Trophoblast cell (in vitro differentiated cells and primary cell): Measurements from ENCODE around the gene ANKRD16.

Experiments used
- DNase-seq, 2 donors: peaks; one replicate each; pipeline ENCODE4 v3.0.0-alpha.2; 2016
- H2AFZ ChIP-seq: 2 replicates; pipeline ENCODE4 v1.6.1; 2013; ENCODE audit warnings: low read length, moderate library complexity, mild to moderate bottlenecking; ENCODE audit not compliant: insufficient read depth, poor library complexity
- H2AK5ac ChIP-seq: 2 replicates; pipeline ENCODE4 v1.6.1; 2013; ENCODE audit warnings: mild to moderate bottlenecking, low read length
- H2BK120ac ChIP-seq: 2 replicates; pipeline ENCODE4 v1.6.1; 2013; ENCODE audit warnings: low read length, mild to moderate bottlenecking, moderate library complexity; ENCODE audit not compliant: insufficient read depth, poor library complexity
- H2BK12ac ChIP-seq: 2 replicates; pipeline ENCODE4 v1.6.1; 2013; ENCODE audit warnings: mild to moderate bottlenecking, low read length, moderate library complexity
- H2BK5ac ChIP-seq: 2 replicates; pipeline ENCODE4 v1.6.1; 2013; ENCODE audit warnings: low read length, low read depth, moderate library complexity, mild to moderate bottlenecking; ENCODE audit not compliant: poor library complexity
- H3K14ac ChIP-seq: 2 replicates; pipeline ENCODE4 v1.6.1; 2013; ENCODE audit warnings: mild to moderate bottlenecking, low read length
- H3K18ac ChIP-seq: 2 replicates; pipeline ENCODE4 v1.6.1; 2013; ENCODE audit warnings: mild to moderate bottlenecking, low read length
- H3K23ac ChIP-seq: 2 replicates; pipeline ENCODE4 v1.6.1; 2013; ENCODE audit warnings: low read length
- H3K27ac ChIP-seq: 2 replicates; pipeline ENCODE4 v1.5.1; 2013; ENCODE audit warnings: low read depth, mild to moderate bottlenecking, inconsistent platforms, low read length, moderate library complexity
- H3K27me3 ChIP-seq: 2 replicates; pipeline ENCODE4 v1.6.1; 2013; ENCODE audit warnings: inconsistent platforms, mild to moderate bottlenecking, low read length, moderate library complexity; ENCODE audit not compliant: insufficient read depth
- H3K36me3 ChIP-seq, 2 experiments: 1 replicate in 1 of 2; 2 replicates in 1 of 2; pipeline ENCODE4 v1.6.1; 2013; ENCODE audit warnings: low read length in 2 of 2, mild to moderate bottlenecking in 2 of 2, moderate library complexity in 1 of 2; ENCODE audit not compliant: insufficient read depth in 2 of 2, control insufficient read depth in 1 of 2
- H3K4ac ChIP-seq: 2 replicates; pipeline ENCODE4 v1.6.1; 2013; ENCODE audit warnings: low read depth, mild to moderate bottlenecking, low read length, moderate library complexity
- H3K4me1 ChIP-seq, 2 experiments: 1 replicate in 1 of 2; 2 replicates in 1 of 2; pipeline ENCODE4 v1.6.1; 2013; ENCODE audit warnings: low read length in 2 of 2, mild to moderate bottlenecking in 2 of 2, moderate library complexity in 1 of 2; ENCODE audit not compliant: insufficient read depth in 2 of 2, control insufficient read depth in 1 of 2
- H3K4me2 ChIP-seq: 2 replicates; pipeline ENCODE4 v1.6.1; 2013; ENCODE audit warnings: inconsistent platforms, mild to moderate bottlenecking, low read length, moderate library complexity
- H3K4me3 ChIP-seq: 2 replicates; pipeline ENCODE4 v1.5.1; 2013; ENCODE audit warnings: mild to moderate bottlenecking, low read depth, low read length, inconsistent platforms
- H3K79me1 ChIP-seq: one replicate; pipeline ENCODE4 v1.6.1; 2013; ENCODE audit warnings: low read length
- H3K79me2 ChIP-seq: 2 replicates; pipeline ENCODE4 v1.6.1; 2013; ENCODE audit warnings: low read length, mild to moderate bottlenecking; ENCODE audit not compliant: control insufficient read depth, insufficient read depth, poor library complexity
- H3K9ac ChIP-seq: 2 replicates; pipeline ENCODE4 v1.6.1; 2013; ENCODE audit warnings: mild to moderate bottlenecking, low read length
- H3K9me3 ChIP-seq: 2 replicates; pipeline ENCODE4 v1.6.1; 2013; ENCODE audit warnings: low read depth, mild to moderate bottlenecking, control low read depth, inconsistent platforms, low read length; ENCODE audit not compliant: insufficient read depth
- H4K12ac ChIP-seq: 2 replicates; pipeline ENCODE4 v1.6.1; 2013; ENCODE audit warnings: low read depth, mild to moderate bottlenecking, low read length, moderate library complexity
- H4K8ac ChIP-seq: 2 replicates; pipeline ENCODE4 v1.6.1; 2013; ENCODE audit warnings: low read depth, mild to moderate bottlenecking, low read length, moderate library complexity
- H4K91ac ChIP-seq: one replicate; pipeline ENCODE4 v1.6.1; 2013; ENCODE audit warnings: low read depth, mild to moderate bottlenecking, low read length, moderate library complexity
- whole genome bisulfite sequencing: extraction: QIAGEN DNeasy Blood & Tissue Kit; methylation state at CpG from one replicate; pipeline ENCODE4 v1.1.7; 2013; ENCODE audit warnings: missing lambda C conversion rate; ENCODE audit not compliant: insufficient read length, insufficient coverage; ENCODE audit errors: extremely low coverage; 5-methylcytosine and 5-hydroxymethylcytosine counted together

ANKRD16 gene

DNA sequence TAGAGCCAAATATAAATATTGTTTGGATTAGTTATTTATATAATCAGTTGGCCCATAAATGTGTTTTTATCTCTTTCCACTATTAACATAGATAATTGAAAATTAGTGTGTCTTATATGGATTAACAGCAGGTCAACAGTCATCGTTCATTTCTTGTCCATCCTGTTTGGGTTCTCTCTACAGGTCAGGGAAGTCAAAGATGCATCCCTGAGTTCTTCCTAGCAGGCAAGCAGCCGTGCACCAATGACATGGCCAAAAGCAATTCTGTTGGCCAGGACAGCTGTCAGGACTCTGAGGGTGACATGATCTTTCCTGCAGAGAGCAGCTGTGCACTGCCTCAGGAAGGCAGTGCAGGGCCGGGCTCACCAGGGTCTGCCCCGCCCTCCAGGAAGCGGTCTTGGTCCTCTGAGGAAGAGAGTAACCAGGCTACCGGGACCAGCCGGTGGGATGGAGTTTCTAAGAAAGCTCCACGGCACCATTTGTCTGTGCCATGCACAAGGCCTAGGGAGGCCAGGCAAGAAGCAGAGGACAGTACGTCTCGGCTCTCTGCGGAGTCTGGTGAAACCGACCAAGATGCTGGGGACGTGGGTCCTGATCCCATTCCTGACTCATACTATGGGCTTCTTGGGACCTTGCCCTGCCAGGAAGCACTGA, 16.3 kb upstream of the ANKRD16 start:
- Histone ChIP-seq H3K79me2 (no peaks in the 10 kb centered on the region), H3K9me3 (no peaks in the 10 kb centered on the region), H2BK5ac (no peak overlapping the region), H2BK120ac (no peak overlapping the region), H3K4ac (no peak overlapping the region), H3K27me3 (no peaks in the 10 kb centered on the region), H3K9ac (no peak overlapping the region), H3K23ac (no peak overlapping the region), H4K91ac (no peak overlapping the region), H3K4me1 (no peaks in the 10 kb centered on the region), H3K14ac (no peak overlapping the region), H3K79me1 (no peaks in the 10 kb centered on the region), H4K12ac (no peak overlapping the region), H3K18ac (no peak overlapping the region), H3K4me2 (no peak overlapping the region), H4K8ac (no peak overlapping the region), H3K36me3 (peaks cover 24 to 29% of the 10 kb centered on the region in 2 experiments), H3K27ac (no peak overlapping the region), H2BK12ac (no peak overlapping the region), H3K4me3 (no peak overlapping the region), H2AFZ (no peak overlapping the region), H2AK5ac (no peak overlapping the region)
- DNase-seq = no peak
- WGBS = no CpG with 5 or more reads among the region's 13 CpGs

DNA sequence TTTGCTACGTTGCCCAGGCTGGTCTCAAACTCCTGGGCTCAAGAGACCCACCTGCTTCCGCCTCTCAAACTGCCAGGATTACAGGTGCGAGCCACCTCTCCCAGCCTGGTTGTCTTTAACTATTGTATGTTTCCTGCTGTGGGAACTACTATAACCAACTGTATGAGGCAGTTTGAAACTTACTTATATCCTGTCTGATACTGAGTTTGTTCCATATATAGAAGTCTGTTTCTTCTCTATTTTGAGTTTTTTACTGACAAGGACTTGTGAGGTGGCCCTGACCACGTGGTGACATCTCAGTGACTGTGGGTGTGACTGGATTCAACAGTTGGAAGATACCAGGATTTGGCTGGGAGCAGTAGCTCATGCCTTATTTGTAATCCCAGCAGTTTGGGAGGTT, 14.5 kb upstream of the ANKRD16 start:
- no peak overlapping the region for H2BK12ac ChIP-seq
- no peak overlapping the region for H3K27ac ChIP-seq
- WGBS = no CpG with 5 or more reads among the region's 4 CpGs

DNA sequence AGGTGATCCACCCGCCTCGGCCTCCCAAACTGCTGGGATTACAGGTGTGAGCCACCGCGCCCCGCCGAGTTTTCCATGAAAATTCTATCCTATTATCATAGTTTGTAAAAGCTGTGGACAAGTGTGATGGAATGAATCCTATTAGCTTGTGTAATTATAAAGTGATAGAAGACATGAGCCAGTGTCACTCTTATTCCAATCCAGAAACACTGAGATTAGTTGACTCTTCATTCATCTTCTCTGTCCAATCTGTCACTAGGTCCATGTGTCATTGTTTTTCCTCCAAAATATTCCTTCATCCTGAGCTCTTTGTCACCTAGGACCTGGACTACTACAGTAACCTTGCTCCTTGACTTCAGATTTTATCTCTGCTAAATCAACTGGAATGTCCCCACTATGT, 13.9 kb upstream of the ANKRD16 start:
- no peak overlapping the region for H3K4me3 ChIP-seq
- H3K36me3 ChIP-seq = peaks cover 10 to 12% of the 10 kb centered on the region in 2 experiments
- H2BK120ac ChIP-seq = no peak overlapping the region
- no peaks in the 10 kb centered on the region for H3K4me1 ChIP-seq
- no peak overlapping the region for H3K18ac ChIP-seq
- no peak overlapping the region for H2BK5ac ChIP-seq
- peaks cover 2% of the 10 kb centered on the region for H3K79me2 ChIP-seq
- no peaks in the 10 kb centered on the region for H3K27me3 ChIP-seq
- no peak overlapping the region for H2AK5ac ChIP-seq
- H4K12ac ChIP-seq = no peak overlapping the region
- no peak overlapping the region for H3K4me2 ChIP-seq
- H3K9ac ChIP-seq = no peak overlapping the region
- no peak overlapping the region for H3K14ac ChIP-seq
- WGBS = no CpG with 5 or more reads among the region's 6 CpGs
- no peak overlapping the region for H2AFZ ChIP-seq
- H3K4ac ChIP-seq = no peak overlapping the region
- no peak overlapping the region for H2BK12ac ChIP-seq
- no peak overlapping the region for H3K27ac ChIP-seq
- H3K9me3 ChIP-seq = peaks cover 1% of the 10 kb centered on the region
- H4K91ac ChIP-seq = no peak overlapping the region
- H3K79me1 ChIP-seq = no peaks in the 10 kb centered on the region
- H4K8ac ChIP-seq = no peak overlapping the region
- DNase-seq = no peak
- H3K23ac ChIP-seq = no peak overlapping the region

More for the DNA sequence above, 14.5 kb upstream of the ANKRD16 start:
- Histone ChIP-seq H2BK120ac (no peak overlapping the region), H3K27me3 (no peaks in the 10 kb centered on the region), H3K79me1 (no peaks in the 10 kb centered on the region), H4K91ac (no peak overlapping the region), H2AK5ac (no peak overlapping the region), H3K14ac (no peak overlapping the region), H3K4me1 (no peaks in the 10 kb centered on the region), H3K18ac (no peak overlapping the region), H2BK5ac (no peak overlapping the region), H4K8ac (no peak overlapping the region), H4K12ac (no peak overlapping the region), H3K23ac (no peak overlapping the region), H3K36me3 (peaks cover 16 to 17% of the 10 kb centered on the region in 2 experiments), H3K4me3 (no peak overlapping the region), H2AFZ (no peak overlapping the region), H3K4me2 (no peak overlapping the region), H3K9ac (no peak overlapping the region), H3K4ac (peak overlapping the region; percentile 21), H3K9me3 (no peaks in the 10 kb centered on the region), H3K79me2 (peaks cover 2% of the 10 kb centered on the region)
- no peak for DNase-seq

DNA sequence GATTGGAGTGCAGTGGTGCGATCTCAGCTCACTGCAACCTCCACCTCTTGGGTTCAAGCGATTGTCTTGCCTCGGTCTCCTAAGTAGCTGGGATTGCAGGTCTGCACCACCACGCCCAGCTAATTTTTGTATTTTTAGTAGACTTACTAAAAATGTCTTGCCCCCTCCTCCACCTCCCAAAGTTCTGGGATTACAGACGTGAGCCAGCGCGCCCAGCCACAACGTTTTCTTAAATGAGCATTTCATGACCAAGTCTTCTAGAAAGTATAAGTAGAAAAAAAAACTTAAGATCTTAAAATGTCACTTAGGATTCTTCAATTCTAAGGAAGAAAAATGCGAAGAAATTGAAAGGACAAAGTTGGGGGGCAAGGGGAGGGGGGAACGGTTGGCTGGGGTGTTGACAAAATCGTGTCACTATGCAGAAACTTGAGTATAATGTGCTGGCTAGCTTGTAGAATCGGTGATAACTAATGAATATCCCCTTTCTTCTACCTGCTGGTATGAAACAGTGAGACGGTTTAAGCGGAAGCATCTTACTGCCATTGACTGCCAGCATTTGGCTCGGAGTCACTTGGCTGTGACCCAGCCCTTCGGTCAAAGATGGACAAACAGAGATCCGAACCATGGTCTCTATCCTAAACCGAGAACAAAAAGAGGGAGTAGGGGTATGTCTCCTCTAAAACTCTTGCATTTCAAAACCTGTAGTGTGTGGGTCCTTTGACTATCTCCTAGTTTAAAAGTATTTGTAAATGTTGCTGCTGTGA, 13.0 kb upstream of the ANKRD16 start:
- H3K23ac ChIP-seq = no peak overlapping the region

More for the DNA sequence above, 13.0 kb upstream of the ANKRD16 start:
- H3K9me3 ChIP-seq = peaks cover 2% of the 10 kb centered on the region
- H4K91ac ChIP-seq = no peak overlapping the region
- H3K36me3 ChIP-seq = peaks cover 14 to 16% of the 10 kb centered on the region in 2 experiments
- no peaks in the 10 kb centered on the region for H3K27me3 ChIP-seq
- no peak overlapping the region for H2BK12ac ChIP-seq
- no peak overlapping the region for H2AFZ ChIP-seq
- H3K4me1 ChIP-seq = no peaks in the 10 kb centered on the region
- H3K14ac ChIP-seq = no peak overlapping the region
- H2BK5ac ChIP-seq = no peak overlapping the region
- H3K79me1 ChIP-seq = no peaks in the 10 kb centered on the region
- H4K8ac ChIP-seq = no peak overlapping the region
- peaks cover 4% of the 10 kb centered on the region for H3K79me2 ChIP-seq
- H3K18ac ChIP-seq = no peak overlapping the region
- no peak overlapping the region for H3K9ac ChIP-seq
- H2AK5ac ChIP-seq = no peak overlapping the region
- H3K4me2 ChIP-seq = no peak overlapping the region
- no peak for DNase-seq
- no peak overlapping the region for H3K4ac ChIP-seq
- no peak overlapping the region for H3K27ac ChIP-seq
- H4K12ac ChIP-seq = no peak overlapping the region
- no CpG with 5 or more reads among the region's 18 CpGs for WGBS
- H3K4me3 ChIP-seq = no peak overlapping the region
- no peak overlapping the region for H2BK120ac ChIP-seq
